SK-N-MC (cell line): ENCODE results near the gene ITGA7.

Source experiments
- DNase-seq: peaks from one replicate; pipeline ENCODE4 v3.0.0-alpha.2; 2011; ENCODE audit warnings: low read depth, low spot score
- H3K27ac ChIP-seq: fragments of 200-600 bp; sonication (generic); 2 replicates; pipeline ENCODE4 v1.5.1; 2016; ENCODE audit warnings: mixed run types
- H3K36me3 ChIP-seq: fragments of 200-600 bp; sonication (generic); 2 replicates; pipeline ENCODE4 v1.6.1; 2017; ENCODE audit warnings: antibody characterized with exemption, low read length, mixed read lengths; ENCODE audit not compliant: insufficient read depth
- H3K4me3 ChIP-seq: fragments of 200-600 bp; sonication (generic); 2 replicates; pipeline ENCODE4 v1.5.1; 2016
- H3K9ac ChIP-seq: fragments of 200-600 bp; sonication (generic); 2 replicates; pipeline ENCODE4 v1.8.0; 2017; ENCODE audit warnings: mixed run types, mixed read lengths; ENCODE audit not compliant: insufficient read length
- H3K9me3 ChIP-seq: fragments of 200-600 bp; sonication (generic); 2 replicates; pipeline ENCODE4 v1.6.1; 2017; ENCODE audit warnings: low read depth, mild to moderate bottlenecking, antibody characterized with exemption, low read length, moderate library complexity, mixed read lengths
- EZH2 ChIP-seq: fragments of 200-600 bp; sonication (generic); IDR thresholded peaks from one replicate; pipeline ENCODE4 v1.6.1; 2017; ENCODE audit warnings: antibody characterized with exemption
- FOXP2 ChIP-seq: optimal IDR thresholded peaks from 2 replicates; pipeline ENCODE3; 2011; ENCODE audit warnings: mild to moderate bottlenecking, moderate library complexity; ENCODE audit not compliant: insufficient read depth; ENCODE audit errors: extremely low read length, control extremely low read depth
- POLR2AphosphoS5 ChIP-seq: IDR thresholded peaks from 2 replicates; pipeline ENCODE4 v1.6.1; 2012; ENCODE audit warnings: mild to moderate bottlenecking, low read depth, low read length, borderline replicate concordance

ITGA7 gene

GRCh38 chr12:55700255-55701018, 7.3 kb downstream of the ITGA7 start:
- Histone ChIP-seq H3K9ac (no peak overlapping the region), H3K9me3 (no peaks in the 10 kb centered on the region), H3K4me3 (no peak overlapping the region), H3K36me3 (no peaks in the 10 kb centered on the region), H3K27ac (no peak overlapping the region)
- TF ChIP-seq FOXP2: no peak
- no peak for TF ChIP-seq EZH2
- no peak for TF ChIP-seq POLR2AphosphoS5
- no peak for DNase-seq

DNA sequence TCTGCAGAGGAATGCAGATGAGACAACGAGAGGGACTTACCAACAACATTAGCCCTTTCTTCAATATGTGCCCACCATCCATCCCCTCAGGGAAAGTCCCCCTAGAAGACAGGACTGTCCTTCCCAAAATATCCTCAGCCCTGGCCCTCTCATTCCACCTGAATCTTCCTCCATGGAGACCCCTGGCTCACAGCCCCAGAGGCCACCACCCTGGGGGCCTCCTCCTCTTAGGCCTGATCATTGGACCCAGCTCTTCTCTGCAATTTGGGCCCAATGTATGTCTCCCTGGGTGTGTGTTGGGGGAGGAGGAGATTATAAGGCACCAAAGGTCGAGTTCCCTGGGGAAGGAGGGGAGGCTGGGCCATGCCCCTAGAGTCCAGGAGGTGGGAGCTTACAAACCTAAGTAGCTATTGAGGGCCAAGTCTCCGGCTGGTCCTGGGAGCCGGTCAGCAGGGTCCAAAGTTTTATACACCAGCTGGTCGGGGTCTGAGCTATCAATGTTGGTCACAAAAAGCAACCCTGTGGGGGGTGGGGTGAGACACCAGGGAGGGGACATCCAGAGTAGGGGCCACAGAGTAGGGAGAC, 8.1 kb downstream of the ITGA7 start:
- Histone ChIP-seq H3K4me3 (no peak overlapping the region), H3K36me3 (no peaks in the 10 kb centered on the region), H3K9ac (no peak overlapping the region), H3K9me3 (no peaks in the 10 kb centered on the region), H3K27ac (no peak overlapping the region)
- no peak for DNase-seq
- TF ChIP-seq EZH2 (no peak), POLR2AphosphoS5 (no peak), FOXP2 (no peak)

- no peak overlapping the region for H3K27ac ChIP-seq
- H3K9ac ChIP-seq: no peak overlapping the region
- DNase-seq: no peak
- H3K9me3 ChIP-seq: no peaks in the 10 kb centered on the region
- no peak for TF ChIP-seq FOXP2
- TF ChIP-seq POLR2AphosphoS5: no peak
- no peak for TF ChIP-seq EZH2
- H3K36me3 ChIP-seq: no peaks in the 10 kb centered on the region
- no peak overlapping the region for H3K4me3 ChIP-seq
These were observed 8.7 kb downstream of the ITGA7 start for GRCh38 chr12:55698965-55699364.

DNA sequence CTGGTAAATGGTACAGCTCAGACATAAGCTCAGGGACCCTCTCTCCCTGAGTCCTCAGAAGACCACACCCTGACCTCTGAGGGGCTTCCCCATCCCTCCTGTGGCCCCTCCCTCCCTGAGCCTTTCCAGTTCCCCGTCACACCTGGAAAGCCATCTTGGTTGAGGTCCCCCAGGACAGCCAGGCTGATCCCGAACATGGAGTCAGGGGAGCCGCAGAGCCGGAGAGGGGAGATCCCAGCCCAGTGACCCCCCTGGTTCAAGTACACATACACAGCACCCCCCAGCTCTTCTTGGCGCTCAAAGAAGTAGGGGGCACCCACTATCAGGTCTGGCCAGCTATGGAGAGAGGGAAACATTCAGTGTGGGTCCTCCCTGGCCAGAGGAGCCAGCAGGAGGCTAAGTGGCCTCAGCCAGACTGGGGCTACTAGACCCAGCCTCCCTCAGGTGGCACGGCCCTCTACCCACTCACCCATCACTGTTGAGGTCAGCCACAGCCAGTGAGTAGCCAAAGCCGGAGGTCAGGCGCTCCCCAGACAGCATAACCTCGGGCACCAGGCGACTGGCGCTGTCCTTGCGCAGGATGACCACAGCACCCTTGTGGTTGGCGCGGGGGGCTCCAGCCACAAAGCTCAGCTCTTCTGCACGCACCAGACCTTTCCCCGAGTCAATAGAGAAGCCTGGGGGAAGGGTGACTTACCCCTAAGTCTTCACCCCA, 9.3 kb downstream of the ITGA7 start:
- no peaks in the 10 kb centered on the region for H3K36me3 ChIP-seq
- no peak overlapping the region for H3K4me3 ChIP-seq
- no peak overlapping the region for H3K9ac ChIP-seq
- no peaks in the 10 kb centered on the region for H3K9me3 ChIP-seq
- H3K27ac ChIP-seq: no peak overlapping the region
- no peak for DNase-seq
- no peak for TF ChIP-seq FOXP2
- no peak for TF ChIP-seq POLR2AphosphoS5
- no peak for TF ChIP-seq EZH2

DNA sequence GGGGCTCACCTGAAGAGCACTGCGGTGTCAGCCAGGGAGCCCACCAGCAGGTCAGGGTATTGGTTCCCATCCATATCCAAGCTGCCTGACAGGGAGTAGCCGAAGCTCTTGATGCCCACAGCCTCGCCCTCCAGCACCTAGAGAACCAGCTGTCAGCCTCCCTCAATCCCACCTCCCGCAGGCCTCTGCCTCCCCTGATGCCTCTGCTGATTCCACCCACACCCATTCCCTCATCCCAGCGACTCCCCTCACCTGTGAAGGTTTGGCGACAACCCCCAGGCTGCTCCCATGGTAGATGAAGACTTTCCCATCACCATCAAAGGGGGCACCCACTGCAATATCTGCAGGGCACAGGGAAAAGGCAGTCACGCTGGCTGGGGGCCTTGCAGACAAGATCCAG, 10.0 kb downstream of the ITGA7 start:
- H3K36me3 ChIP-seq: no peaks in the 10 kb centered on the region
- no peak overlapping the region for H3K9ac ChIP-seq
- H3K4me3 ChIP-seq: no peak overlapping the region
- H3K9me3 ChIP-seq: no peaks in the 10 kb centered on the region
- no peak for TF ChIP-seq EZH2
- TF ChIP-seq POLR2AphosphoS5: no peak
- no peak for TF ChIP-seq FOXP2
- DNase-seq: no peak
- H3K27ac ChIP-seq: no peak overlapping the region

- DNase-seq: no peak
- no peak overlapping the region for H3K27ac ChIP-seq
- no peaks in the 10 kb centered on the region for H3K9me3 ChIP-seq
- H3K4me3 ChIP-seq: no peak overlapping the region
- H3K36me3 ChIP-seq: no peaks in the 10 kb centered on the region
- no peak overlapping the region for H3K9ac ChIP-seq
- TF ChIP-seq FOXP2 (no peak), EZH2 (no peak), POLR2AphosphoS5 (no peak)
These were observed 10.8 kb downstream of the ITGA7 start for GRCh38 chr12:55696796-55697462.

GRCh38 chr12:55696141-55696540, 11.6 kb downstream of the ITGA7 start:
- no peak for TF ChIP-seq POLR2AphosphoS5
- TF ChIP-seq EZH2: no peak
- TF ChIP-seq FOXP2: no peak
- H3K4me3 ChIP-seq: no peak overlapping the region
- H3K9me3 ChIP-seq: no peaks in the 10 kb centered on the region
- no peak overlapping the region for H3K9ac ChIP-seq
- H3K27ac ChIP-seq: no peak overlapping the region
- no peak for DNase-seq
- H3K36me3 ChIP-seq: no peaks in the 10 kb centered on the region

- Histone ChIP-seq H3K27ac (no peak overlapping the region), H3K9me3 (no peaks in the 10 kb centered on the region), H3K9ac (no peak overlapping the region), H3K36me3 (no peaks in the 10 kb centered on the region), H3K4me3 (no peak overlapping the region)
- no peak for DNase-seq
- TF ChIP-seq POLR2AphosphoS5 (no peak), EZH2 (no peak), FOXP2 (no peak)
These were observed 12.4 kb downstream of the ITGA7 start for GRCh38 chr12:55695349-55695748.
